Epithelial cell of esophagus (primary cell): ENCODE data around the gene SYNPO2.

Experiments used
- DNase-seq: peaks from one replicate; pipeline ENCODE4 v3.0.0; 2010; ENCODE audit warnings: low read depth
- H3K4me3 ChIP-seq: 2 replicates; pipeline ENCODE4 v1.5.1; 2011; ENCODE audit warnings: mild to moderate bottlenecking, low read length, control low read depth
- TF ChIP-seq, protein P1 (sequence below): IDR thresholded peaks from 2 replicates; pipeline ENCODE4 v1.5.1; 2011; ENCODE audit warnings: low read depth, mild to moderate bottlenecking, low read length, control low read depth, inconsistent platforms; ENCODE audit not compliant: insufficient read depth; ENCODE audit errors: missing control alignments

The SYNPO2 gene

GRCh38 chr4:119070301-119070700 lies 181.6 kb downstream of the SYNPO2 start:
- H3K4me3 ChIP-seq, result no peak overlapping the region
- TF ChIP-seq, protein P1, sequence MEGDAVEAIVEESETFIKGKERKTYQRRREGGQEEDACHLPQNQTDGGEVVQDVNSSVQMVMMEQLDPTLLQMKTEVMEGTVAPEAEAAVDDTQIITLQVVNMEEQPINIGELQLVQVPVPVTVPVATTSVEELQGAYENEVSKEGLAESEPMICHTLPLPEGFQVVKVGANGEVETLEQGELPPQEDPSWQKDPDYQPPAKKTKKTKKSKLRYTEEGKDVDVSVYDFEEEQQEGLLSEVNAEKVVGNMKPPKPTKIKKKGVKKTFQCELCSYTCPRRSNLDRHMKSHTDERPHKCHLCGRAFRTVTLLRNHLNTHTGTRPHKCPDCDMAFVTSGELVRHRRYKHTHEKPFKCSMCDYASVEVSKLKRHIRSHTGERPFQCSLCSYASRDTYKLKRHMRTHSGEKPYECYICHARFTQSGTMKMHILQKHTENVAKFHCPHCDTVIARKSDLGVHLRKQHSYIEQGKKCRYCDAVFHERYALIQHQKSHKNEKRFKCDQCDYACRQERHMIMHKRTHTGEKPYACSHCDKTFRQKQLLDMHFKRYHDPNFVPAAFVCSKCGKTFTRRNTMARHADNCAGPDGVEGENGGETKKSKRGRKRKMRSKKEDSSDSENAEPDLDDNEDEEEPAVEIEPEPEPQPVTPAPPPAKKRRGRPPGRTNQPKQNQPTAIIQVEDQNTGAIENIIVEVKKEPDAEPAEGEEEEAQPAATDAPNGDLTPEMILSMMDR, result no peak
- DNase-seq, result peak; percentile 91

- no peak overlapping the region for H3K4me3 ChIP-seq
- peak; percentile 66 for DNase-seq
- TF ChIP-seq, protein P1, result no peak
Measured at GRCh38 chr4:119080721-119081541, 192.3 kb downstream of the SYNPO2 start.

DNA sequence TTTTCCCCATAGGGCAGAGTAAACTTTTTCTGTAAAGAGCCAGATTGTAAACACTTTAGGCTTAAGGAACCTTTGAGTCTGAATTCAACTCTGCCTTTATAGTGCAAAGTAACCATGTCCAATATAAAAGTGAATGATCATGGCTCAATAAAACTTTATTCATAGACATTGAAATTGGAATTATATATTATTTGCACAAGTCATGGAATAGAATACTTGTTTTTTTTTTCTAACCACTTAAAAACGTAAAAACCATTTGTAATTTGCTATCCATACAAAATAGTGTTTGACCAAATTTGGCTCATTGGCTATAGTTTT lies 192.8 kb downstream of the SYNPO2 start:
- DNase-seq, result no peak
- TF ChIP-seq, protein P1, result no peak

GRCh38 chr4:119081943-119082342 lies 193.3 kb downstream of the SYNPO2 start:
- TF ChIP-seq, protein P1, result no peak
- DNase-seq, result no peak

More for the DNA sequence above, 192.8 kb downstream of the SYNPO2 start:
- H3K4me3 ChIP-seq, result no peak overlapping the region

GRCh38 chr4:119082661-119083060 lies 194.0 kb downstream of the SYNPO2 start:
- DNase-seq, result no peak
- no peak overlapping the region for H3K4me3 ChIP-seq
- TF ChIP-seq, protein P1, result no peak

More at GRCh38 chr4:119081943-119082342, 193.3 kb downstream of the SYNPO2 start:
- H3K4me3 ChIP-seq, result no peak overlapping the region

GRCh38 chr4:119084513-119084912 lies 195.9 kb downstream of the SYNPO2 start:
- H3K4me3 ChIP-seq, result no peak overlapping the region
- DNase-seq, result no peak
- TF ChIP-seq, protein P1, result no peak

GRCh38 chr4:119087121-119087520 lies 198.5 kb downstream of the SYNPO2 start:
- no peak overlapping the region for H3K4me3 ChIP-seq
- DNase-seq, result no peak
- TF ChIP-seq, protein P1, result peak; percentile 22
